ENCODE measurements around the gene LST1.
"Not testable (repeated sequence)": the region's sequence is repeated elsewhere in the genome, so short reads cannot be mapped to it uniquely, and the experiment has no call there.

Gene LST1

DNA sequence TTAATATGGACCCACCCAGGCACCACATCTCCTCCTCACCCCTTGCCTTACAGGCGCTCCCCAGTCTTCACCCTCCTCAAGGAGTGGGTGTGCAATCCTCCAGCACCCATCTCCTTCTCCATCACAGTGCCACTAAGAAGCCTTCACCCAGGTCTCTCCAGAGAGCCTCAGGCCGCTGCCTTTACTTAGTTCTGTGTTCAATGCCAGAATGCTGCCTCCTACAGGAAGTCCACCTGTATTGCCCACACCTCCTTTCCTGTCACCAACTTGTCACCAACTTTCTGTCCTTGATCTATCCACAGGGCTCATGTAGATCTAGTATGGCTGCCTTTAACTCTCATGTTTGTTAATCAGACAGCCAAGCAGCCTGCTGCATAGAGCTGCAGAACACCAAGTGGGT lies 586 bp upstream of the LST1 start:
- Histone ChIP-seq H3K27ac (no peak overlapping the region), H3K36me3 (ENCODE audit: control insufficient read depth, insufficient read depth, low read length) (no peaks in the 10 kb centered on the region), H3K9me3 (ENCODE audit: control insufficient read depth, low read length) (no peaks in the 10 kb centered on the region), H3K27me3 (ENCODE audit: control insufficient read depth, insufficient read depth, low read length) (no peaks in the 10 kb centered on the region), H3K4me3 (ENCODE audit: low read depth, low read length) (no peak overlapping the region), H3K9ac (no peak overlapping the region), H3K79me2 (no peaks in the 10 kb centered on the region), H2AFZ (no peak overlapping the region), H3K4me2 (ENCODE audit: low read length) (no peak overlapping the region), H3K4me1 (no peaks in the 10 kb centered on the region)
- TF ChIP-seq, protein P1, sequence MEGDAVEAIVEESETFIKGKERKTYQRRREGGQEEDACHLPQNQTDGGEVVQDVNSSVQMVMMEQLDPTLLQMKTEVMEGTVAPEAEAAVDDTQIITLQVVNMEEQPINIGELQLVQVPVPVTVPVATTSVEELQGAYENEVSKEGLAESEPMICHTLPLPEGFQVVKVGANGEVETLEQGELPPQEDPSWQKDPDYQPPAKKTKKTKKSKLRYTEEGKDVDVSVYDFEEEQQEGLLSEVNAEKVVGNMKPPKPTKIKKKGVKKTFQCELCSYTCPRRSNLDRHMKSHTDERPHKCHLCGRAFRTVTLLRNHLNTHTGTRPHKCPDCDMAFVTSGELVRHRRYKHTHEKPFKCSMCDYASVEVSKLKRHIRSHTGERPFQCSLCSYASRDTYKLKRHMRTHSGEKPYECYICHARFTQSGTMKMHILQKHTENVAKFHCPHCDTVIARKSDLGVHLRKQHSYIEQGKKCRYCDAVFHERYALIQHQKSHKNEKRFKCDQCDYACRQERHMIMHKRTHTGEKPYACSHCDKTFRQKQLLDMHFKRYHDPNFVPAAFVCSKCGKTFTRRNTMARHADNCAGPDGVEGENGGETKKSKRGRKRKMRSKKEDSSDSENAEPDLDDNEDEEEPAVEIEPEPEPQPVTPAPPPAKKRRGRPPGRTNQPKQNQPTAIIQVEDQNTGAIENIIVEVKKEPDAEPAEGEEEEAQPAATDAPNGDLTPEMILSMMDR (IDR thresholded peaks at IDR 0.05): peak; percentile 14

DNA sequence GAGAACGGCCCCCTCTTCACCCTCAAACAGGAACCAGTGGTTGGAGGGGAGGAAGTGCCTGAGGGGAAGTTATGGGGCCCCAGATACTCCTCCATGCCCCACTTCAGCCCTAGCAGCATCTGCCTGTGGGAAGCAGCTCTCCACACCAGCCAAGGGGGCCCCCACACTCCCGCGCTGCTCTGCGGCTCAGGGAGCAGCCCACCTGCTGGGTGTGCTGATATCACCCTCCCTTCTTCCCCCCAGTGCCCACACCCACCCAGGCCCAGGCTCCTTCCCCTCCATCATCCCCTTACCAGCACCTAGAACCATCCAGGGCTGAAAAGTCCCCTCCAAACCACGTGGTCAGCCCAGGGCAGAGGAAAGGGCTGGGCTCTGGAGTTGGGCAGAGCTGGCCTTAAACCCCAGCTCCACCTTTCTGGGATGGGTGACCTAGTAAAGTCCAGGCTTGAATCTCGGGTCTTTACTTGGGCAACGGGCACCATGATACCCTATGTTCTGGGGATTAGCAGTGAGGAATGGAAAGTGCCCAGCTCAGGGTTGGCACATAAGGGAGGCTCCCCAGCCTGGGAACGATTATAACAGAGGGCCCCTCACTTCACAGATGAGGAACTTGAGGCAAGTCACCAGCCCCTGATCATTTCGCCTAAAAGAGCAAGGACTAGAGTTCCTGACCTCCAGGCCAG lies 663 bp downstream of the LST1 start:
- H3K36me3 ChIP-seq (ENCODE audit: control insufficient read depth, insufficient read depth, low read length): no peaks in the 10 kb centered on the region
- H2AFZ ChIP-seq: no peak overlapping the region
- H3K9ac ChIP-seq: no peak overlapping the region
- no peaks in the 10 kb centered on the region for H3K79me2 ChIP-seq
- no peak overlapping the region for H3K4me2 ChIP-seq (ENCODE audit: low read length)
- H3K4me3 ChIP-seq (ENCODE audit: low read depth, low read length): no peak overlapping the region
- H3K4me1 ChIP-seq: no peaks in the 10 kb centered on the region
- no peak overlapping the region for H3K27ac ChIP-seq
- no peaks in the 10 kb centered on the region for H3K9me3 ChIP-seq (ENCODE audit: control insufficient read depth, low read length)
- H3K27me3 ChIP-seq (ENCODE audit: control insufficient read depth, insufficient read depth, low read length): no peaks in the 10 kb centered on the region
- TF ChIP-seq, protein P1 (IDR thresholded peaks at IDR 0.05): no peak

DNA sequence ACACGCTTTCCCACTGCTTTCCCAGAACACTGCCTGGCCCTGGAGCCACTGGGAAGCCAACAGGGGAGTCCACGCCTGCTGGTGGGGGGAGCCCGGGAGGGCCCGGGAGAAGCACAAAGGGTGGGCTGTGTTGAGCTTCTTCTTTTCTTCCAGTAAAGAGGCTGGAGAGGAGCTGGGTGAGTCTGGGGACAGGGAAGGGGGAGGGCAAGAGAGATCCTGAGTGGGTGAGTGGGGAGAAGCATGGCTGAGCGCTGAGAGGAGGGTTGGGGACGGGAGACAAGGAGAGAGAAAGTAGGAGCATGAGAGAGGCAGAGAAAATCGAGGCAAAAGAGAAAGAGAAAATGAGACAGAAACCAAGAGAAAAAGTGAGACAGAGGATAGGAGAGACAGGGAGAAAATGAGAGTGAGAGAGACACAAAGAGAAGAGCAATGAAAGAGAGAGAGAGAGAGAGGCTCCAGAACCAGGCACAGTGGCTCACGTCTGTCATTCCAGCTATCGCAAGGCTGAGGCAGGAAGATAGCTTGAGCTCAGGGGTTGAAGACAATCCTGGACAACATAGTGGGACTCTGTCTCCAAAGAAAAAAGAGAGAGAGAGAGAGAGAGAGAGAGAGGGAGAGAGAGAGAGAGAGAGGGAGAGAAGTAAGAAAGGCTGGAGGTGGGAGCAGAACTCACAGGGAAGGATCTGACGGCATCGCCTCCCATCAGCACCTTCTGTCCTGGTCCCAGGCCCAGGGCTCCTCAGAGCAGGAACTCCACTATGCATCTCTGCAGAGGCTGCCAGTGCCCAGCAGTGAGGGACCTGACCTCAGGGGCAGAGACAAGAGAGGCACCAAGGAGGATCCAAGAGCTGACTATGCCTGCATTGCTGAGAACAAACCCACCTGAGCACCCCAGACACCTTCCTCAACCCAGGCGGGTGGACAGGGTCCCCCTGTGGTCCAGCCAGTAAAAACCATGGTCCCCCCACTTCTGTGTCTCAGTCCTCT lies 2.0 kb downstream of the LST1 start:
- H3K4me1 ChIP-seq: no peaks in the 10 kb centered on the region
- TF ChIP-seq, protein P1 (IDR thresholded peaks at IDR 0.05): no peak
- H3K9me3 ChIP-seq (ENCODE audit: control insufficient read depth, low read length): no peaks in the 10 kb centered on the region
- H3K27me3 ChIP-seq (ENCODE audit: control insufficient read depth, insufficient read depth, low read length): no peaks in the 10 kb centered on the region
- no peak overlapping the region for H3K9ac ChIP-seq
- no peak overlapping the region for H2AFZ ChIP-seq
- H3K36me3 ChIP-seq (ENCODE audit: control insufficient read depth, insufficient read depth, low read length): no peaks in the 10 kb centered on the region
- no peaks in the 10 kb centered on the region for H3K79me2 ChIP-seq
- no peak overlapping the region for H3K4me2 ChIP-seq (ENCODE audit: low read length)
- H3K27ac ChIP-seq: no peak overlapping the region
- no peak overlapping the region for H3K4me3 ChIP-seq (ENCODE audit: low read depth, low read length)

DNA sequence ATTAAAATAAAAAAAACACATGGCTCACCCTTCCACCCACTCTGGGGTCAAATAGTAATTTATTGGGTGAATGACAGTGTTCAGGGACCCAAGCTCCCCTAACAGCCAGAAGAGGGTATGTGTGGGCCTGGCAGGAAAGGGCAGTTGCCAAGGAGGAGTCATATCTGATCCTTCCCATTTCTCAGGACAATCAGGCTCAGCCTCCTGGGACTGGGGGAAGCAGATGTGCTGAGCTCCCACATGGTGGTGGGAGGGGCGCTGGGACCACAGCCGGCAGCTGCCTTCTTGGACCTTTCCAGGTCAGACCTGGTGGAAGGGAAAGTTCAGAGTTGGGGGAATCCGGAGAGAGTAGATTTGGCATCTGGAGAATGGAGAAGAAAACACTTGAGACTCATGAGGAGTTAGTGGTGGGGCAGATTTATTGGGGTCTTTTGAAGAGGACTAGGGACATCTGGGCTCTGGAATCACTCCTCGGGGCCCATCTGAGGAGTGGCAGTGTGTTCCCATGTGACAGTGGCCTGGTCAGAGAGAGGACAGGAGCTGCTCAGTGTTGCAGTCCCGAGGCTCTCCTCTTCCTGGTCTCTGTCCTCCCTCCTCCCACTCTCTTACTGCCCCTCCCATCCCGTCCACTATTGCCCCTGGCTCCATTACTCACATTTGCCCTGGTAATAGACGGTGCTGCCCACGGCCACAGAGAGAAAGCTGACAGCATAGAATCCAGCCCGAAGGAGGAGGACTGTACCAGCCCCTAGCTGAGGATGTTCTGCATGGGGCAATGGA lies 3.0 kb downstream of the LST1 start:
- Histone ChIP-seq H3K4me1 (no peaks in the 10 kb centered on the region), H3K9ac (no peak overlapping the region), H3K9me3 (ENCODE audit: control insufficient read depth, low read length) (no peaks in the 10 kb centered on the region), H2AFZ (no peak overlapping the region), H3K27me3 (ENCODE audit: control insufficient read depth, insufficient read depth, low read length) (no peaks in the 10 kb centered on the region), H3K27ac (no peak overlapping the region), H3K79me2 (no peaks in the 10 kb centered on the region), H3K4me2 (ENCODE audit: low read length) (no peak overlapping the region), H3K36me3 (ENCODE audit: control insufficient read depth, insufficient read depth, low read length) (no peaks in the 10 kb centered on the region), H3K4me3 (ENCODE audit: low read depth, low read length) (no peak overlapping the region)
- TF ChIP-seq, protein P1 (IDR thresholded peaks at IDR 0.05): no peak

DNA sequence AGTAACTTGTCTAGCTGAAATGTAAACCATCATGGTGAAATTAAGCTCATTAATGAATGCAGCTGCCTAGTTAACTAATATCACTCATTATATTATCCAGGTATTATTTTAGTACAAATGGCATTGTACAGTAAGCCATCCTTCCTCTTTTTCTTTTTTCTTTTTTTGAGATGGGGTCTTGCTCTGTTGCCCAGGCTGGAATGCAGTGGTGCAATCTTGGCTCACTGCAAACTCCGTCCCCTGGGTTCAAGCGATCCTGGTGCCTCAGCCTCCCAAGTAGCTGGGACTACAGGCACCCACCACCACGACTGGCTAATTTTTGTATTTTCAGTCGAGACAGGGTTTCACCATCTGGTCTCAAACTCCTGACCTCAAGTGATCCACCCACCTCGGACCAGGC lies 4.6 kb downstream of the LST1 start:
- H3K4me1 ChIP-seq; H3K79me2 ChIP-seq; H3K4me2 ChIP-seq (ENCODE audit: low read length); H3K4me3 ChIP-seq (ENCODE audit: low read depth, low read length); H3K9me3 ChIP-seq (ENCODE audit: control insufficient read depth, low read length); H3K9ac ChIP-seq; H3K36me3 ChIP-seq (ENCODE audit: control insufficient read depth, insufficient read depth, low read length); H3K27me3 ChIP-seq (ENCODE audit: control insufficient read depth, insufficient read depth, low read length); H3K27ac ChIP-seq; H2AFZ ChIP-seq: not testable (repeated sequence)
